GM12891 (cell line): Measurements from ENCODE around the gene C1QTNF9B. TPM values are rescaled to one million over a fixed set of nuclear protein-coding genes. Genes with fewer than 3 reads are reported as not detected.
"Not testable (repeated sequence)": the region's sequence is repeated elsewhere in the genome, so short reads cannot be mapped to it uniquely, and the experiment has no call there.

Experiments used
- DNase-seq: peaks from one replicate; pipeline ENCODE4 v3.0.0; 2011; ENCODE audit warnings: low spot score; ENCODE audit not compliant: insufficient read length
- FAIRE-seq: peaks from 2 replicates; lab custom pipeline; 2011; peaks lifted over from hg19 to GRCh38; lab: Jason Lieb, UNC
- PAX5 ChIP-seq: IDR thresholded peaks from 2 replicates; pipeline ENCODE4 v1.6.1; 2011; ENCODE audit warnings: low read length, moderate library complexity, mild to moderate bottlenecking; ENCODE audit not compliant: insufficient read depth, severe bottlenecking
- POLR2A ChIP-seq: IDR thresholded peaks from 2 replicates; pipeline ENCODE4 v1.6.1; 2011; ENCODE audit warnings: low read depth, low read length, control low read depth
- POLR2AphosphoS5 ChIP-seq: IDR thresholded peaks from 2 replicates; pipeline ENCODE4 v1.6.1; 2011; ENCODE audit warnings: low read depth, low read length, control low read depth
- POU2F2 ChIP-seq: IDR thresholded peaks from 2 replicates; pipeline ENCODE4 v1.6.1; 2011; ENCODE audit warnings: low read depth, mild to moderate bottlenecking, control low read depth, low read length, moderate library complexity
- SPI1 ChIP-seq: IDR thresholded peaks from 2 replicates; pipeline ENCODE4 v1.6.1; 2011; ENCODE audit warnings: low read depth, low read length, control low read depth
- TAF1 ChIP-seq: IDR thresholded peaks from 2 replicates; pipeline ENCODE4 v1.6.1; 2011; ENCODE audit warnings: low read depth, low read length, control low read depth
- polyA plus RNA-seq: library from polyadenylated mRNA; unstranded; fragments of >200 nt; gene quantifications from one replicate; pipeline ENCODE4 v1.2.1, GENCODE V29; 2012; ENCODE audit warnings: low read depth, missing spikeins, inconsistent platforms; ENCODE audit not compliant: missing spikeins

C1QTNF9B gene
- 0.21 TPM for polyA plus RNA-seq

- not testable (repeated sequence) for FAIRE-seq, DNase-seq
Observed at GRCh38 chr13:23897452-23897919, at the start of gene C1QTNF9B. Gene C1QTNF9B, minus strand, starts transcription at chr13:23897502.

DNA sequence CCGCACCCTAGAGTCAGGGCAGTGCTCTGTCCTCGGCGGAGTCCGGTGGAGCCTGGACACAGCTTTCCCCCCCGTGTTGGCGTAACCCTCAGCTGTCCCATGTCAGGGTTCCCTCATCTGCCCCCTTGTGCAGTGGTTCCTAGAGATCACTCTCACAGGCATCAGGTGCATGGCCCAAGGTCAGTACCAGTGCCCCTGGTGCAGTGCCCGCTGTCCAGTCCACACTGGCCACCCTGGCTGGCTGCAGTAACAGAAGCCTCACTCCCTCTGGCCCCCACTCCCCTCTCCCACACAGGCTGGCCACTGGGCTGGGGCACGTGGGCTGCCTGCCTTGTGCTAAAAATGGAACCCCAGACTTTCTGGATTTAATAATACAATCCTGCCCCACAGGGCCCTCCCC is 49.6 kb upstream of the C1QTNF9B start:
- DNase-seq (no peak), FAIRE-seq (no peak)
- TF ChIP-seq SPI1 (no peak), POU2F2 (no peak), PAX5 (no peak), TAF1 (no peak), POLR2A (no peak), POLR2AphosphoS5 (no peak)

DNA sequence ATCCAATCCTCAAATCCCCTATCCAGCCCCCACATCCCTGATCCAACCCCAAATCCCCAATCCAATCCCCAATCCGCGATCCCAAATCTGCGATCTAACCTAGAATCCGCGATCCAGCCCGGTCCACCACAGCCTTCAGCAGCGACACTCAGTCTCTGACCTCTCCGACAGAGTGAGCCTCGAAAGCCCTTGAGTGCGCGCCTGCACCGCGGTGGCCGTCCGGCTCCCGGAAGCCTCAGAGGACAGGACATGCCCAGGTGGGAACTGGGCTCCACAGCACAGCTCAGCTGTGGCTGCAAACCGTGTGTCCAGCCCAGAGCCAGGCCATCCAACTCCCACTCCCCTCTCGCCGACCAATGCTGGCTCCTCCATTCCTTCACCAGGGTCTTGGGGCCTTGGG is 48.8 kb upstream of the C1QTNF9B start:
- no peak for TF ChIP-seq SPI1
- no peak for TF ChIP-seq TAF1
- TF ChIP-seq POLR2A = no peak
- no peak for TF ChIP-seq POLR2AphosphoS5
- TF ChIP-seq POU2F2 = no peak
- TF ChIP-seq PAX5 = no peak
- FAIRE-seq (no peak), DNase-seq (no peak)

- no peak for FAIRE-seq
- TF ChIP-seq PAX5 (no peak), POLR2AphosphoS5 (no peak), POLR2A (no peak), POU2F2 (no peak), SPI1 (no peak), TAF1 (no peak)
- no peak for DNase-seq
Observed at GRCh38 chr13:23945612-23946011, 48.3 kb upstream of the C1QTNF9B start.

DNA sequence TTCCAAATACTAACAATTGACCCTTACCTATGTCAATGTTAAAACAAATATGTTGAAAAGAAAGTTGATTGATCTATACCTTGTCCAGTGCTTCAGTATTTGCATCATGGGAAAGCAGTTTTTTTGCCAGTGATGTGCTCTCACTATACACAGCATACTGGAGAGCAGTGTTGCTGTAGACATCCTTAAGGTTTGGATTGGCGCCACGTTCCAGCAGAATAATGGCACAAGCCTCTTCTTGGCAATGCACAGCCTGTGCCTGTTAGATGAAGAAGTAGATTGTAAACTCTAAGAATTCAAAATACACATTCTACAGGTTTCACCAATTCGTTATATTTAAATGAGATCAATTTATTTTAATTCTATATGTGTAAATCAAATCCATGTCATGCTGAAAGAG is 43.9 kb upstream of the C1QTNF9B start:
- TF ChIP-seq POU2F2 (no peak), PAX5 (no peak), TAF1 (no peak), POLR2AphosphoS5 (no peak), POLR2A (no peak), SPI1 (no peak)
- DNase-seq (no peak), FAIRE-seq (no peak)

DNA sequence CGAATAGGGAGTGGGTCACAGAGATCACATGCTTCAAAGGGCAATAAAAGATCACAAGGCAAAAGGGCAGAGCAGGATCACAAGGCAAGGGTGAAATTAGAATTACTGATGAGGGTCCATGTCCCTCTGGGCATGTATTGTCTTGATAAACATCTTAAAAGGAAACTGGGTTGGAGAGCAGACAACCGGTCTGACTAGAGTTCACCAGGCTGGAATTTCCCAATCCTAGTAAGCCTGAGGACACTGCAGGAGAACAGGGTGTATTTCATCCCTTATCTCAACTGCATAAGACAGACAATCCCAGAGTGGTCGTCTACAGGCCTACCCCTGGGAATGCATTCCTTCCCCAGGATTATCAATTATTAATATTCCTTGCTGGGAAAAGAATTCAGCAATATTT is 42.4 kb upstream of the C1QTNF9B start:
- FAIRE-seq, DNase-seq: not testable (repeated sequence)

DNA sequence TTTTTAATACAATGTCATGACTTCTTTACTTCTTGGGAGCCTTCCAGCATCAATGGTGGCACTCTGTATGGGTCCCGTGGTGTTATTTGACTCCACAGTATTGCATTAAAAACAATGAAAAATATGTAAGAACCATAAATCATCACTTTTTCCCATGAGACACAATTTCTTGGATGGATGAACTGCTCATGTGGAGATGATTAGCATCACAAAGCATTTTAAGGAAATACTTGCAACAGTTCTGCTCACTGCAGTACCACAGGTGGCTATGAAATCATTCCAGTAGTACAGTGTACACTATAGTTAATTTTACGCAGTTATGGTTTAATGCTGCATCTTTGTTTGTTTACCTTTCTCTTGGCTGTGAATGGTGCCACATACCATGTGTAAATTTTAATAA is 37.2 kb upstream of the C1QTNF9B start:
- DNase-seq (no peak), FAIRE-seq (no peak)
- TF ChIP-seq POLR2AphosphoS5 (no peak), PAX5 (no peak), SPI1 (no peak), POU2F2 (no peak), POLR2A (no peak), TAF1 (no peak)

- TF ChIP-seq POLR2AphosphoS5 = no peak
- FAIRE-seq (no peak), DNase-seq (no peak)
Observed at GRCh38 chr13:23928985-23929384, 31.7 kb upstream of the C1QTNF9B start.

DNA sequence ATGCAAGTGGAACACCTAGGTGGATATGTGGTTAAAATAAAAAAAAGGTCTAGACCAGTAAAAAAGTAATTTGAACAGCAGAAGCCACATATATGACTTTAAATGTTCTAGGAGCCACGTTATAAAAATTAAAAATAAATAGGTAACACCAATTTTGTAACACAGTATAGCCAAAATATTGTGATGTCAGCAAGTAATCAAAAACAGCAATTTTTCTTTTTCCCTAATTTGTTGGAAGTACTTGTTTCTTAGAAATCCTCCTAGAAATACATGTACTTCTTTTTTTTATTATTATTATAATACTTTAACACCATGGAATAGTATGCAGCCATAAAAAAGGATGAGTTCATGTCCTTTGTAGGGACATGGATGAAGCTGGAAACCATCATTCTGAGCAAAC is 25.7 kb upstream of the C1QTNF9B start:
- no peak for TF ChIP-seq PAX5
- no peak for TF ChIP-seq SPI1
- no peak for TF ChIP-seq POU2F2
- TF ChIP-seq TAF1 = no peak
- no peak for TF ChIP-seq POLR2A
- no peak for TF ChIP-seq POLR2AphosphoS5
- no peak for DNase-seq
- no peak for FAIRE-seq

- TF ChIP-seq POLR2A (no peak), POU2F2 (no peak), SPI1 (no peak), PAX5 (no peak), TAF1 (no peak), POLR2AphosphoS5 (no peak)
- DNase-seq (no peak), FAIRE-seq (no peak)
Observed at GRCh38 chr13:23922005-23922932, 25.0 kb upstream of the C1QTNF9B start.
